GM21515 (cell line): Measurements from ENCODE around the gene AGAP2.

Experiments
- ATAC-seq: cut with Tn5 transposase; IDR thresholded peaks from one replicate; pipeline ENCODE4 v1.9.1; 2021; ENCODE audit not compliant: unreplicated experiment

The AGAP2 gene

DNA sequence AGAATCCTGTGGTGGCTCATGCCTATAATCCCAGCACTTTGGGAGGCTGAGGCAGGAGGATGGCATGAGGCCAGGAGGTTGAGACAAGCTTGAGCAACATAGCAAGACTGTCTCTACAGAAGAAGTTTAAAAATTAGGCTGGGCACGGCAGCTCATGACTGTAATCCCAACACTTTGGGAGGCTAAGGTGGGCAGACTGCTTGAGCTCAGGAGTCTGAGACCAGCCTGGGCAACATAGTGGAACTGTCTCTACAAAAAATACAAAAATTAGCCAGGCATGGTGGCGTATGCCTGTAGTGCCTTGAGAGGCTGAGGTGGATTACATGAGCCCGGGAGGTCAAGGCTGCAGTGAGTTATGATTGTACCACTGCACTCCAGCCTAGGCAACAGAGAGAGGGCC, 29.3 kb upstream of the AGAP2 start:
- ATAC-seq = no peak

DNA sequence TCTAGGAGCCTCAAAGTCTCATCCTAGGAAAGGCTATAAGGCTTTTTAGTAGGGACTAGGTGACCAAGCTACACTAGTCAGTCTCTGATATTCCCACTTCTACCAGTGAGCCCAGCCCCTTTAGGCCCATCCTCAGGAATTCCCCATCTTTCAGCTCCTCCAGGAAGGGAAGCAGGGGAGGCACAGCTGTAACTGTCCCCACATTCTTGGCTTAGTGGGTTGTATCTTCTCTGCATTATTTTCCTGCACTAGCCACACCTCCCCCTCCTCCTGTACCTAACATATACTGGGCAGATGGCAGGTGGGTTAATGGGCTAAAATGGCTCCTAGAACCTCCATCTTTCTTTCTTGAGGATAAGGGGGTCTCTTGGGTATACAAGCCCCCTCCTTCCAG, 28.8 kb upstream of the AGAP2 start:
- ATAC-seq = no peak

DNA sequence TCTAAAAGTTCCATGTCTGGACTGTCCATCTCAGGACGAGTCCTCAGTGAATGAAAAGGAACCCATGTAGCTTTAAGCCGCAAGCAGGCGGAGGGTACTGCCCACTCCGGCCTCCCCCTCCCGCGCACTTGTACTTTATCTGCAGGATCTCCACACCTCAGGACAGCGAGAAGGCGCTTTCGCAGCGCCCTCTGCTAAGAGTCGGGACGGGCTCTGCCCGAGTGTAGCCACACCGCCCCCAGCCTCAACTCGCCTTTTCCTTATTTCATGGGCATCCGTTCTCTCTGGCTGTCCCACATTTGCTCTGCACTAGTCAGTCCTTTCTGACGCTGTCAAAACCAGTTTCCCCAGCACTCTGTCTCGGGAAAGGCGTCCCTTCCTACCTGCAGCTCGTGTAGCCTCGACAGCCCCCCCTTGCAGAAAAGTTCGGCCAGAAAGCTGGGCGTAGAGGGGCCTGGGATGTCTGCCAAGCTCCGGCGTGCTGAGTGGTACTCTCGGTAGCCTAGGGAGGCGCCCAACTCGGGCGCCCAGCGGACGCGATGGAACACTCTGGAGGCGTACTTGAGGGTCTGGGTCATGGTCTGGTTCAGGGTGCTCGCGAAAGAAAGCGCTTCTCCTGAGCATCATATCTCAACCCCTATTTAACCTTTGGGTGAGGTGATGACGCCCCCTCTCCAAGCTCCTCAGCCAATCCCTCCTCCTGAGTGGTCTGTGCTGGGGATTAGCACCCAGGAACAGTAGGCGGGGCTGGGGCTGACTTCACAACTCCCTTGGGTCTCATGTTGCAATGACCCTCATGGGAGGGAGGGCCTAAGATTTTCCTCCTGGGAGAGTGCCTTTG, 28.1 kb upstream of the AGAP2 start, which contains the start of gene CYP27B1:
Gene CYP27B1 (minus strand): TSS at position 615 of the 841 bp plus-strand sequence. CDS start 37 bp downstream, at position 578.
- no peak for ATAC-seq

- ATAC-seq = no peak
These were observed 27.3 kb upstream of the AGAP2 start for GRCh38 chr12:57765698-57766463.

DNA sequence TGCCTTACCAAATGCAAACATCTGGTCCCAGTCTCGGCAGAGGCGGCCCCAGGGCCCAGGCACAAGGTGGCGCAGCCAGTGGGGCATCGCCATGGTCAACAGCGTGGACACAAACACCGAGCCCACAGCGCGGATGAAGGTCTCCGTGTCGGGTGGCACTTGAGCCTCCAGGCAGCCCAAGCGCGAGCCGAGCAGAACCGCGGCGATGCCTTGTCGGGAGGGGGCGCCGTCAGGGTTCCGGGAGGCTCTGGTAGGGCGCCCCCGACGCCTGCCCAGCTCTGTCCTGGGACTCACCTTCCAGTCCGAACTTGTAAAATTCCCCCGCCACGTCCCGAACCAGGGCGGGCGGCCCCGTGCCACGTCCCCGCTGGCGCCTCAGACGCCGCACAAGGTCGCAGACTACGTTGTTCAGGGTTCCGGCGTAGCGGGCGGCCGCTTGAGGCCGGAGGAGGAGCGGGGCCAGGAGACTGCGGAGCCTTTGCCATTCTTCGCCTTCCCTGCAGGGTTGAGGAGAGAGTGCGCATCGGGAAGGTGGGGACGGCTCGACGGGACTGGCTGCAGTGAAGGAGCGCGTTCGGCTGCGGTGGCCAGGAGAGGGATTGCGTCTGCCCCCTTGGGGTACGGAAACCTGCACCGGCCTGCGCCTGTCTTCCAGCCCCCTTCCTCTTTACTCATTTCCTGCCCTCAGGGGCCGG, 26.6 kb upstream of the AGAP2 start:
- ATAC-seq = peak; percentile 46

GRCh38 chr12:57764662-57765002, 26.1 kb upstream of the AGAP2 start:
- no peak for ATAC-seq

- no peak for ATAC-seq
These were observed 25.5 kb upstream of the AGAP2 start for GRCh38 chr12:57763881-57764661.

DNA sequence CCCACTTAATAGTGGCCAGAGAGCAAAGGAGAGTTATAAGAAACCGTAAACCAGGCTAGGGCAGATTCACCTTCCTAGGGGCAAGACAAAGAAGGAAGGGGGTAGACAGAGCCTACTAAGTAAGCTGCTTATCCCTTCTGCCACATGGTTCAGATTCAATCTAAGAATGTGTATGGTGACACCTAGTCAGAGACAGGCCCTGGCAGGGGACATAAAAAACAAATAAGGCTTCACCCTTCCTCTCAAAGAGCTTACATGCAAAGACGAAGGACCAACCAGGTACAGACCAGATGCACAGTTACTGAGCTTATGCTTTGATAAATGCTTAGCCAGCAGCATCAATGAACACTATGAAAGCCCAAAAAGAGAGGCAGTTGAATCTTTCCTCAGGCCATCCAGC, 23.9 kb upstream of the AGAP2 start:
- ATAC-seq = no peak

- ATAC-seq = no peak
These were observed 23.0 kb upstream of the AGAP2 start for GRCh38 chr12:57761391-57761998.

DNA sequence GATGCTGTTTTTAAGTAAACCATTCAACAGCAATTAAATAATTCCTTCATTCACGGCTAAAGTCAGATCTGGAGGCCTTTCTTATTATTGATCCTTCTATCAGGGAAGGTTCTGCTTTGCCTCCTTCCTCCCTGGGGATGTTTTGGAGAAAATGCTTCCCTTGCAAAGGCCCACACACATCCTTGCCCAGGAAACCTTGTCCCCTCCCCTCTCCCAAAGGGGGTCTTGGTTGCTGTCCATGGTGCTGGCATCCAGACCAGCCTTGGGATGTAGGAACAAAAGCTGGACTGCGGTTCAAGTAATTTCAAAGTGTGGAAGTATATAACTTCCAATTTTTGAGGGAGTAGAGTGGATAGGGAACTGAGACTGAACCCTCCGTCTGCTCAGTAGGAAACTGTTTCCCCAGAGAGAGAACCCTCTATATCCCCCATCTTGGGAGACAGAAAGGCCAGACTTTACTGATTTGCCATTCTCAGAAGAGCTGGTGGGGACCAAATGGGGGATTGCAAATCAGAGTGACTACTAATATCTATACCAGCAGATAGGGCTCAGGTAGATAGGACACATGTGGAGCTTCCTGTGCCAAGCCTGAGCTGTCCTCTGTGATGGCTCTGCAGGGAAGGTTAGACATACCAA, 21.9 kb upstream of the AGAP2 start:
- no peak for ATAC-seq

DNA sequence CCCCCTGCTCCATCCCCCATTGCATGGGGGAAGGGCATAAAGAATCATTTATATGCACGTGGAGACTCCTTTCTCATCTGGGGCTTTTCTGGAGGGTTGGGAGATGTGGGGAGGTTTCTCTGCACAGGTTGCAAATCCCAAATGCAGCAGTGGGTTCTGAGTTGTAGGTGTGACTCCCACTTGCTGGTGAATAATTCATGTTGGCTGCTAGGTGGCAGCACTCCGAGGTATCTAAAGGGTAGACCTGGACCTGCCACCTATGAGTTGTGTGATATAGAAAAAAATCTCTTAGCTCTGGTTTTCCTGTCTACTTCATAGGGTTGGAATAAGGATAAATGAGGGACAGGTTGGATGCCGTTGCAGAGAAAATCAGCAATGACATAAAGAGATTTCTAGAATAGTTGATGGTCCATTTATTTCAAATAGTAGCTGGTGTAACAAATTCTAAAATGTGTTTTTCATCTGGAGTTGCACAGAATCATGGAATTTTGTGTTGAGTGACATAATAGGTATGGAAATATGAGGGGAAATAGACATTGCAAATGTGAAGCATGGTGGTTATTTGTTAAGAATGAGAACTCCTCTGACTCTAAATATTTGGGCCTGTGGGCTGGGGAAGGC, 20.9 kb upstream of the AGAP2 start:
- ATAC-seq = no peak

- no peak for ATAC-seq
These were observed 20.2 kb upstream of the AGAP2 start for GRCh38 chr12:57758552-57759359.

GRCh38 chr12:57757771-57758170, 19.2 kb upstream of the AGAP2 start:
- ATAC-seq = no peak

DNA sequence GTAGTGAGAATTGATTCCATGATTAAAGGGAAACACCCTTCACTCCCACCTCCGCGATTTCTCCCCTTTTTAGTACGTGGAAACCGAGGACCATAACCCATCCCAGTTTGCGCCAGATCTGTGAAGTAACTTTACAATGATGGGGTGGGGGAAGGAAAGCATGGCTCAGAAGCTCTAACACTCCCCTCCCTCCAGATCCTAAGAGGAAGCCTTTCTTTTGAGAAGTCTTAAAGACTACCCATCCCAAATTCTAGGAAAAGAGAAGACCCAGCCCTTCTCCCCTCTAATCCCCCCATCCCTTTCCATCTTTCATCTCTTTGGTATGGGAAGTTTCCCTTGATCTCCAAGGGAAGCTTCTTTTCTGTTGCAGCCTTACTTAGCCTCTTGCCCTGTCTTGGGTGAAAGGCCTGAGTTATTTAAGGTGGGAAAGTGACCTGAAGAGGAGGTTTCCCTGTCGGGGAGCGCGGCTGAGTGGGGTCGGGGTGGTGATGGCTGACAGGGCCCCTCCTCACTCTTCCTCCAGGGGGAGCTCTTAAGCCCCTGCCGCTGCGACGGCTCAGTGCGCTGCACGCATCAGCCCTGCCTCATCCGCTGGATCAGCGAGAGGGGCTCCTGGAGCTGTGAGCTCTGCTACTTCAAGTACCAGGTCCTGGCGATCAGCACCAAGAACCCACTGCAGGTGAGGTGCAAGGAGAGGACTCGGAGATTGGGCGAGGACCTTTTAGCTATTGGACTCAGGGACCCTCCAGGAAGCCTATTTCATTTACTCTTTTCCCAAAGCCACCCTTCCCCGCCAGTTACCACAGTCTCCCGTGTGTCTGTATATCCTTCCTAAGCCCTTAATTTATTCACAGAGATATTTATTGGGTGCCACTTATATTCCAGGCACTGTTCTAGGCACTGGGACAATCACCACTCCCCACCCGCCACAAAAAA, 18.1 kb upstream of the AGAP2 start:
- peak; percentile 20 for ATAC-seq

DNA sequence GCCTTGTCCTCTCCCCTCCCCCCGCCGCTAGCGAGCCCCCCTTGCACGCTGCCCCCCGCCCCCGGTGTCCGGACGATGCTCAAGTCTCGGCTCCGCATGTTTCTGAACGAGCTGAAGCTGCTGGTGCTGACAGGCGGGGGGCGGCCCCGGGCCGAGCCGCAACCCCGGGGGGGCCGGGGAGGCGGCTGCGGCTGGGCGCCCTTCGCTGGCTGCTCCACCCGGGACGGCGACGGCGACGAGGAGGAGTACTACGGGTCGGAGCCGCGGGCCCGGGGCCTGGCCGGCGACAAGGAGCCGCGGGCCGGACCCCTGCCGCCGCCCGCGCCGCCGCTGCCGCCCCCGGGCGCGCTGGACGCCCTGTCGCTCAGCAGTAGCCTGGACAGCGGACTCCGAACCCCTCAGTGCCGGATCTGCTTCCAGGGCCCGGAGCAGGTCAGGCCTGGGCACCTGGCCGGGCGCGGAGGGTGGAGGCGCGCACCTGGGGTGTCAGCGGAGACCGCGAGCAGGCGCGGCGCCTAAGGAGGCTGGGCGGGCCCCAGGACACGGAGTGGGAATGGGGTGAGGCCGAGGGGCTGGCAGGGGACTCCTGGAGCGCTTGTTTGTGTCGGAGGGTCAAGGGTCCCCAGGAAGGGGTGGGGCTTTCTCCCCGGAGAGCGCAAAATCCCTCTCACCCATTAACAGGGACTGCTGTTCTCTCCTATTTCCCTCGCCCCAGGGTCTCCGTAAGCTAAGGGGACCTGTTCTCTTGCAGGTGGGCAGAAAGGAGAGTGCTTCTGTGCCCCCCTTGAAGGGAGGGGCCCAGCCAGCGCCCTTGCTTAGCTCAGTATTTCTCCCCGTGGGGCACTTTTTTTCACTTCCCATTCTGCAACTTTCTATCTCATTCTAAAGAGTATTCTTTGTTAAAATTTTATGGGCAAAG, 17.2 kb upstream of the AGAP2 start:
- ATAC-seq = no peak

GRCh38 chr12:57755194-57755453, 16.6 kb upstream of the AGAP2 start:
- ATAC-seq = no peak
